OCI-LY1 (cell line): ENCODE results near the gene PCDH15.
A peak's percentile ranks its signal among the peaks of the same experiment; 100 is the strongest.

Source experiments
- H2AFZ ChIP-seq: fragments of 200-600 bp; sonication (generic), shearing (Covaris generic); 2 replicates; pipeline ENCODE4 v1.6.0; 2014; ENCODE audit warnings: antibody characterized with exemption, mild to moderate bottlenecking, low read length
- H3F3A ChIP-seq: fragments of 200-600 bp; sonication (generic), shearing (Covaris generic); 2 replicates; pipeline ENCODE4 v1.6.0; 2014; ENCODE audit warnings: mild to moderate bottlenecking, antibody characterized with exemption, low read length, moderate library complexity; ENCODE audit not compliant: insufficient read depth
- H3K27ac ChIP-seq: fragments of 200-600 bp; sonication (generic); 2 replicates; pipeline ENCODE4 v1.5.1; 2014; ENCODE audit warnings: low read length, mixed run types, mild to moderate bottlenecking, low read depth; ENCODE audit not compliant: poor library complexity, severe bottlenecking
- H3K27me3 ChIP-seq: fragments of 200-600 bp; sonication (generic); 2 replicates; pipeline ENCODE4 v1.6.0; 2014; ENCODE audit warnings: antibody characterized with exemption, mild to moderate bottlenecking, low read length, moderate library complexity; ENCODE audit not compliant: insufficient read depth
- H3K36me3 ChIP-seq: fragments of 200-600 bp; sonication (generic); 2 replicates; pipeline ENCODE4 v1.6.1; 2014; ENCODE audit warnings: mild to moderate bottlenecking, antibody characterized with exemption, low read length, moderate library complexity, mixed read lengths; ENCODE audit not compliant: insufficient read depth
- H3K4me1 ChIP-seq: fragments of 200-600 bp; sonication (generic); 2 replicates; pipeline ENCODE4 v1.5.1; 2014; ENCODE audit warnings: mild to moderate bottlenecking, low read length, moderate library complexity; ENCODE audit not compliant: insufficient read depth, severe bottlenecking
- H3K4me2 ChIP-seq: fragments of 200-600 bp; sonication (generic), shearing (Covaris generic); 2 replicates; pipeline ENCODE4 v1.6.1; 2014; ENCODE audit warnings: low read length
- H3K4me3 ChIP-seq: fragments of 200-600 bp; sonication (generic); 2 replicates; pipeline ENCODE4 v1.5.1; 2014; ENCODE audit warnings: low read length, low read depth, mild to moderate bottlenecking, mixed read lengths; ENCODE audit not compliant: poor library complexity, severe bottlenecking
- H3K79me2 ChIP-seq: fragments of 200-600 bp; shearing (Covaris generic); 2 replicates; pipeline ENCODE4 v1.6.1; 2016; ENCODE audit warnings: mixed run types, low read length, mixed read lengths; ENCODE audit not compliant: insufficient read depth
- H3K9ac ChIP-seq: fragments of 200-600 bp; sonication (generic), shearing (Covaris generic); 2 replicates; pipeline ENCODE4 v1.6.1; 2014; ENCODE audit warnings: mild to moderate bottlenecking, low read length, mixed read lengths
- H3K9me2 ChIP-seq: fragments of 200-600 bp; sonication (generic), shearing (Covaris generic); 2 replicates; pipeline ENCODE4 v1.6.1; 2014; ENCODE audit warnings: low read depth, mild to moderate bottlenecking, low read length, mixed read lengths
- H3K9me3 ChIP-seq: fragments of 200-600 bp; shearing (Covaris generic); 2 replicates; pipeline ENCODE4 v1.6.1; 2014; ENCODE audit warnings: low read length, mixed read lengths
- H4K20me1 ChIP-seq: fragments of 200-600 bp; sonication (generic), shearing (Covaris generic); 2 replicates; pipeline ENCODE4 v1.6.0; 2016; ENCODE audit warnings: mild to moderate bottlenecking, low read length; ENCODE audit not compliant: insufficient read depth
- EZH2 ChIP-seq: fragments of 200-600 bp; sonication (generic), shearing (Covaris generic); IDR thresholded peaks from 2 replicates; pipeline ENCODE4 v1.8.0; 2017; ENCODE audit warnings: borderline replicate concordance, mixed run types, mild to moderate bottlenecking, antibody characterized with exemption, low read length, moderate library complexity, mixed read lengths
- TF ChIP-seq, protein P1 (sequence below): fragments of 200-600 bp; sonication (generic), shearing (Covaris generic); IDR thresholded peaks from 2 replicates; pipeline ENCODE4 v1.5.1; 2017; ENCODE audit warnings: mild to moderate bottlenecking, antibody characterized with exemption, low read length, moderate library complexity, mixed read lengths

Gene PCDH15

DNA sequence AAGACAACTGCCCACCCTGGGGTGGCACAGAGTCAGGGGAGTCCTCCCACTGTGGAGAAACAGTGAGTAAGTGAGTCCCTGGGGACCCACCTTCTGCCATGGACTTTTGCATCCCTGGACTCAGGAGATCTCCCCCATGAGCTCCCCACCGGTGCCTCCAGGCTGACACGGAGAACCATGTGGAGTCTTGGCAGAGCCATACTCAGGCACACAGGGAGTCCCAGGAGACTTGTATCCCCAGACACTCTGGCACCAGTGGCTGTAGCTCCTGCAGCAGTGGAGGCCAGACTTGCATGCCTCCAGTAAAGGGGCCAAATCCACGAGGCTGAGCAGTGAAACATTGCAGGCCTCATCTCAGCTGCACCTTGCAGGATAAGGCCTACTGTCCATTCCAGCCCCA is 791.4 kb downstream of the PCDH15 start:
- Histone ChIP-seq H3K4me3 (no peak overlapping the region), H3K36me3 (no peaks in the 10 kb centered on the region), H3K27me3 (no peaks in the 10 kb centered on the region), H3K9me3 (no peaks in the 10 kb centered on the region), H3K27ac (no peak overlapping the region), H3K79me2 (no peaks in the 10 kb centered on the region), H3K9me2 (no peaks in the 10 kb centered on the region), H3K4me1 (no peaks in the 10 kb centered on the region), H4K20me1 (no peaks in the 10 kb centered on the region), H3K9ac (no peak overlapping the region), H2AFZ (no peak overlapping the region), H3K4me2 (no peak overlapping the region), H3F3A (no peaks in the 10 kb centered on the region)
- TF ChIP-seq EZH2: no peak
- TF ChIP-seq, protein P1, sequence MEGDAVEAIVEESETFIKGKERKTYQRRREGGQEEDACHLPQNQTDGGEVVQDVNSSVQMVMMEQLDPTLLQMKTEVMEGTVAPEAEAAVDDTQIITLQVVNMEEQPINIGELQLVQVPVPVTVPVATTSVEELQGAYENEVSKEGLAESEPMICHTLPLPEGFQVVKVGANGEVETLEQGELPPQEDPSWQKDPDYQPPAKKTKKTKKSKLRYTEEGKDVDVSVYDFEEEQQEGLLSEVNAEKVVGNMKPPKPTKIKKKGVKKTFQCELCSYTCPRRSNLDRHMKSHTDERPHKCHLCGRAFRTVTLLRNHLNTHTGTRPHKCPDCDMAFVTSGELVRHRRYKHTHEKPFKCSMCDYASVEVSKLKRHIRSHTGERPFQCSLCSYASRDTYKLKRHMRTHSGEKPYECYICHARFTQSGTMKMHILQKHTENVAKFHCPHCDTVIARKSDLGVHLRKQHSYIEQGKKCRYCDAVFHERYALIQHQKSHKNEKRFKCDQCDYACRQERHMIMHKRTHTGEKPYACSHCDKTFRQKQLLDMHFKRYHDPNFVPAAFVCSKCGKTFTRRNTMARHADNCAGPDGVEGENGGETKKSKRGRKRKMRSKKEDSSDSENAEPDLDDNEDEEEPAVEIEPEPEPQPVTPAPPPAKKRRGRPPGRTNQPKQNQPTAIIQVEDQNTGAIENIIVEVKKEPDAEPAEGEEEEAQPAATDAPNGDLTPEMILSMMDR: no peak

DNA sequence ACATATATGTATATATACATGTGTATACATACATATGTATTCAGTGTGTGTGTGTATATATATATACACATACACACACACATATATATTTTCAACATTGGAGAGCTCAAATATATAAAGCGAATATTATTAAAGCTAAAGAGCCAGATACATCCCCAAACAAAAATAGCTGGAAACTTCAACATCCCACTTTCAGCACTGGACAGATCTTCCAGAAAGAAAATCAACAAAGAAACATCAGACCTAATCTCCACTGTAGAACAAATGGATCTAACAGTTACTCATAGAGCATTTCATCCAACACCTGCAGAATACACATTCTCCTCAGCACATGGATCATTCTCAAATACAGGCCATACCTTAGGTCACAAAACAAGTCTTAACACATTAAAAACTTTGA is 799.0 kb downstream of the PCDH15 start:
- H3K27ac ChIP-seq: no peak overlapping the region
- H3K79me2 ChIP-seq: no peaks in the 10 kb centered on the region
- H3K4me1 ChIP-seq: no peaks in the 10 kb centered on the region
- H3K4me3 ChIP-seq: no peak overlapping the region
- no peaks in the 10 kb centered on the region for H3F3A ChIP-seq
- TF ChIP-seq EZH2: no peak
- TF ChIP-seq, protein P1: no peak
- no peaks in the 10 kb centered on the region for H4K20me1 ChIP-seq
- H3K4me2 ChIP-seq: no peak overlapping the region
- no peaks in the 10 kb centered on the region for H3K9me2 ChIP-seq
- H3K27me3 ChIP-seq: no peaks in the 10 kb centered on the region
- no peak overlapping the region for H3K9ac ChIP-seq
- no peaks in the 10 kb centered on the region for H3K9me3 ChIP-seq
- H3K36me3 ChIP-seq: no peaks in the 10 kb centered on the region
- no peak overlapping the region for H2AFZ ChIP-seq

DNA sequence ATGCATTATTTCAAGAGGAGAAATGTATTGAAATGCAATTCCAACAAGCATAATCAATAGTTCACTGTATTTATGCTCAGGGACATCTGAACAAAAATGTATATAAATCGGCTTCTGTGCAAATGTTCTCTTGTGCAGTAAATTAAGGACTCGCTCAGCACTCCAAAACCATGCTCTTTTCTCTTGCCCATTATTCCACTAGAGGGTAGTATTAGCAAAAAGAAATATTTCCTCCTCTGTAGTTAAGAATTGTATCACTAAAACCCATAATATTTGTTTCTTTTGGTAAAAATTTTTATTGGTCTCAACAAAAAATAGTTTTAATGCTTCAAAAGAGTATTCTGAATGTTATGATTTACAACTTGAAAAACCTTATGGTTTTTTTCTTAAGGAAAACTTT is 803.1 kb downstream of the PCDH15 start:
- Histone ChIP-seq H3K4me3 (no peak overlapping the region), H4K20me1 (no peaks in the 10 kb centered on the region), H3K9me3 (no peaks in the 10 kb centered on the region), H3K4me2 (no peak overlapping the region), H3K9me2 (no peaks in the 10 kb centered on the region), H3K79me2 (no peaks in the 10 kb centered on the region), H3F3A (no peaks in the 10 kb centered on the region), H3K27ac (no peak overlapping the region), H3K27me3 (no peaks in the 10 kb centered on the region), H3K36me3 (no peaks in the 10 kb centered on the region), H3K4me1 (no peaks in the 10 kb centered on the region), H3K9ac (no peak overlapping the region), H2AFZ (no peak overlapping the region)
- TF ChIP-seq, protein P1: peak; percentile 41
- no peak for TF ChIP-seq EZH2
